CD4-positive, alpha-beta T cell (primary cell): ENCODE data around the gene LITAFD. TPM values are rescaled to one million over a fixed set of nuclear protein-coding genes. Genes with fewer than 3 reads are reported as not detected.

Source experiments
- ATAC-seq: fragments of 200-7000 bp; cut with Tn5 transposase; one replicate; pipeline ENCODE4 v1.10.0; 2022; ENCODE audit warnings: mild to moderate bottlenecking; ENCODE audit not compliant: poor library complexity
- CTCF ChIA-PET: fragments of 350-600 bp; sonication (Branson Sonifier 250); formaldehyde crosslinking; loops from one replicate; lab custom pipeline; 2021; ENCODE audit warnings: antibody characterized with exemption, inconsistent platforms; lab: Charles Lee
- POLR2A ChIA-PET: fragments of 350-600 bp; sonication (Branson Sonifier 250); formaldehyde crosslinking; loops from one replicate; lab custom pipeline; 2021; ENCODE audit warnings: antibody characterized with exemption, inconsistent platforms; lab: Charles Lee
- DNase-seq, 14 experiments: peaks; one replicate each; pipeline ENCODE4 v3.0.0-alpha.2; 2013 to 2020; ENCODE audit warnings: mixed read lengths in 2 of 14
- H3K27ac ChIP-seq, 2 donors: one replicate each; pipeline versions ENCODE4 v1.5.1 to v1.7.0; 2013; ENCODE audit warnings: low read length in 2 of 2, low read depth in 1 of 2, mild to moderate bottlenecking in 1 of 2
- H3K27me3 ChIP-seq, 2 experiments: 1 replicate in 1 of 2; 2 replicates in 1 of 2; pipeline versions ENCODE4 v1.6.1 to v1.7.0; 2013; ENCODE audit warnings: low read length in 2 of 2, control low read depth in 1 of 2, mild to moderate bottlenecking in 1 of 2, moderate library complexity in 1 of 2; ENCODE audit not compliant: insufficient read depth in 2 of 2, control insufficient read depth in 1 of 2
- H3K36me3 ChIP-seq: one replicate; pipeline ENCODE4 v1.6.1; 2013; ENCODE audit warnings: low read length, control low read depth; ENCODE audit not compliant: insufficient read depth
- H3K4me1 ChIP-seq: one replicate; pipeline ENCODE4 v1.6.1; 2013; ENCODE audit warnings: low read length, control low read depth; ENCODE audit not compliant: insufficient read depth
- H3K4me3 ChIP-seq: one replicate; pipeline ENCODE4 v1.5.1; 2013; ENCODE audit warnings: mild to moderate bottlenecking, low read length, moderate library complexity
- H3K9me3 ChIP-seq, 2 experiments: 1 replicate in 1 of 2; 2 replicates in 1 of 2; pipeline versions ENCODE4 v1.6.1 to v1.7.0; 2013; ENCODE audit warnings: low read length in 2 of 2, mild to moderate bottlenecking in 2 of 2, control low read depth in 1 of 2, moderate library complexity in 1 of 2; ENCODE audit not compliant: control insufficient read depth in 1 of 2, insufficient read depth in 1 of 2
- H3K27ac Mint-ChIP-seq: one replicate; pipeline ENCODE4 v1.8.0; 2020; ENCODE audit warnings: mixed read lengths
- H3K27me3 Mint-ChIP-seq: one replicate; pipeline ENCODE4 v1.8.0; 2021; ENCODE audit warnings: mixed read lengths
- H3K36me3 Mint-ChIP-seq: one replicate; pipeline ENCODE4 v1.8.0; 2021; ENCODE audit warnings: low read depth, mixed read lengths
- H3K4me1 Mint-ChIP-seq: one replicate; pipeline ENCODE4 v1.8.0; 2021; ENCODE audit warnings: low read depth, mixed read lengths
- H3K4me3 Mint-ChIP-seq: one replicate; pipeline ENCODE4 v1.8.0; 2020; ENCODE audit warnings: mild to moderate bottlenecking, mixed read lengths
- H3K9me3 Mint-ChIP-seq: one replicate; pipeline ENCODE4 v1.8.0; 2020; ENCODE audit warnings: mixed read lengths
- CTCF ChIP-seq: fragments of 200-600 bp; IDR thresholded peaks from one replicate; pipeline ENCODE4 v1.8.0; 2022; ENCODE audit warnings: antibody characterized with exemption, mild to moderate bottlenecking
- intact Hi-C, 2 experiments: fragments of 100-400 bp; cut with DNase I in 1 of 2; cut with micrococcal nuclease in 1 of 2; formaldehyde crosslinking; loops; one replicate each; pipeline versions ENCODE4 v1.15.1 to v1.9.0; 2023 to 2025; cut with DNase I, micrococcal nuclease
- total RNA-seq, 174 experiments: library from RNA in 2 of 174; stranded (reverse) in 2 of 174; gene quantifications; one replicate each; pipeline ENCODE4 v1.2.3 and lab custom pipeline; 2021 to 2026

LITAFD gene
- total RNA-seq, 2 experiments from 2014 or later, result 0.60 TPM; not detected in 1

- Histone ChIP-seq H3K4me3 (no peak overlapping the region), H3K9me3 (peaks cover 0 to 5% of the 10 kb centered on the region in 2 experiments), H3K27me3 (peaks cover 0 to 2% of the 10 kb centered on the region in 2 experiments), H3K4me1 (peaks cover 26% of the 10 kb centered on the region), H3K36me3 (no peaks in the 10 kb centered on the region), H3K27ac (no peak overlapping the region)
- Mint-ChIP-seq H3K36me3 (peaks cover 4% of the 10 kb centered on the region), H3K9me3 (no peaks in the 10 kb centered on the region), H3K27me3 (peaks cover 9% of the 10 kb centered on the region), H3K27ac (no peak overlapping the region), H3K4me1 (peaks cover 13% of the 10 kb centered on the region), H3K4me3 (no peak overlapping the region)
- ChIA-PET POLR2A (no interaction called here), CTCF (interaction anchor here (1.7 kb wide), 1 partner anchor 12 kb away, joined by 3 read pairs; no protein-coding TSS in a partner anchor)
- no peak for ATAC-seq
- DNase-seq, result no peak
- intact Hi-C loops, result loop anchor here in 1 of 2 experiments (5.0 kb wide), 1 partner anchor 66 kb away; no protein-coding TSS in a partner anchor
- TF ChIP-seq CTCF, result no peak
These were observed 700 bp downstream of the LITAFD start for GRCh38 chr16:8882725-8883377.

GRCh38 chr16:8885674-8886592 lies 3.8 kb downstream of the LITAFD start:
- Histone ChIP-seq H3K4me3 (no peak overlapping the region), H3K36me3 (peaks cover 6% of the 10 kb centered on the region), H3K9me3 (peaks cover 0 to 5% of the 10 kb centered on the region in 2 experiments), H3K4me1 (peaks cover 13% of the 10 kb centered on the region), H3K27me3 (peaks cover 0 to 2% of the 10 kb centered on the region in 2 experiments), H3K27ac (no peak overlapping the region)
- Mint-ChIP-seq H3K4me1 (peaks cover 12% of the 10 kb centered on the region), H3K27ac (peak overlapping the region; percentile 40), H3K9me3 (no peaks in the 10 kb centered on the region), H3K27me3 (peaks cover 9% of the 10 kb centered on the region), H3K36me3 (peaks cover 15% of the 10 kb centered on the region), H3K4me3 (no peak overlapping the region)
- CTCF ChIA-PET, result interaction anchor here (1.7 kb wide), 1 partner anchor 88 kb away, joined by 8 read pairs; the partner anchor contains the start of genes PMM2 and TMEM186
- intact Hi-C loops, result no loop called here
- TF ChIP-seq CTCF, result no peak
- DNase-seq, result peak in 1 of 14 experiments; percentile 39
- no peak for ATAC-seq
- POLR2A ChIA-PET, result interaction anchor here (1.8 kb wide), 1 partner anchor 17 kb away, joined by 4 read pairs; the partner anchor contains the start of gene CARHSP1
